Body of pancreas (tissue), 4 donors: ENCODE data around the gene CAMK1D.

Experiments used
- CTCF ChIP-seq, 7 experiments: fragments of 450-650 bp in 4 of 7; fragments of 200-600 bp in 3 of 7; sonication (generic) in 3 of 7; IDR thresholded peaks; one replicate each; pipeline ENCODE4 v1.5.1; 2016 to 2019; ENCODE audit warnings: antibody characterized with exemption in 7 of 7
- POLR2A ChIP-seq, 3 donors: fragments of 450-650 bp; IDR thresholded peaks; one replicate each; pipeline ENCODE4 v1.6.1; 2016; ENCODE audit warnings: antibody characterized with exemption in 3 of 3, mild to moderate bottlenecking in 2 of 3

DNA sequence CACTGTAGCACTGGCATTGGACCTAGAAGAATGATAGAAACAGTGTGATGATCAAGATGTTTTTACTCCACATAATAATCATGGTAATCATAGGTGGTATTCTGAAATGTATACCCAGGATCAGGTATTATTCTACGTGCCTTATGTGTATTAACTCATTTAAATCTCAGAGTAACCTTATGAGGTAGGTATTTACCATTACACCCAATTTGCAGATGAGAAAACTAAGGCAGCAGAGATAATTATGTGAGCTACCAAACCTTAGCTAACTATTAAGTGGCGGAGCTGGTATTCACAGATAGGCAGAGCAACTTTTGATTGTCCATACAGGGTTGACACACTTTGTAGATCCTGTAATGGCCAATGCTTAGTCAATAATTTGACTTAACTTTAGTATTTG lies 2.5 kb downstream of the CAMK1D start:
- no peak for TF ChIP-seq CTCF (IDR thresholded peaks at IDR 0.05)
- no peak for TF ChIP-seq POLR2A (IDR thresholded peaks at IDR 0.05)
